Brain microvascular endothelial cell (primary cell): Measurements from ENCODE around the gene IFTAP.

Experiments used
- DNase-seq: peaks from one replicate; pipeline ENCODE4 v3.0.0-alpha.2; 2020
- H3K27ac ChIP-seq: fragments of 250-450 bp; sonication (Bioruptor Pico); 2 replicates; pipeline ENCODE4 v1.5.1; 2020; ENCODE audit warnings: mild to moderate bottlenecking, moderate library complexity
- H3K27me3 ChIP-seq: fragments of 250-450 bp; sonication (Bioruptor Pico); replicated peaks from 2 replicates; pipeline ENCODE4 v1.5.1; 2020; ENCODE audit warnings: mild to moderate bottlenecking
- H3K36me3 ChIP-seq: fragments of 250-450 bp; sonication (Bioruptor Pico); replicated peaks from 2 replicates; pipeline ENCODE4 v1.5.1; 2020; ENCODE audit warnings: mild to moderate bottlenecking
- H3K4me3 ChIP-seq: 2 replicates; pipeline ENCODE4 v1.5.1; 2011; ENCODE audit warnings: low read depth, mild to moderate bottlenecking, control low read depth, low read length, moderate library complexity
- CTCF ChIP-seq: IDR thresholded peaks from 2 replicates; pipeline ENCODE4 v1.5.1; 2011; ENCODE audit warnings: low read depth, mild to moderate bottlenecking, moderate library complexity, low read length, control low read depth, inconsistent platforms; ENCODE audit errors: missing control alignments
- in situ Hi-C: cut with HindIII; loops from 2 replicates; pipeline ENCODE4 v1.10.0; 2017; ENCODE audit warnings: low sequenced_read_pairs, low pct_ligation_motif_present

The IFTAP gene

GRCh38 chr11:36600180-36600579, 5.9 kb downstream of the IFTAP start:
- Histone ChIP-seq H3K27me3 (no peaks in the 10 kb centered on the region), H3K36me3 (no peaks in the 10 kb centered on the region), H3K4me3 (no peak overlapping the region), H3K27ac (no peak overlapping the region)
- TF ChIP-seq CTCF: no peak
- in situ Hi-C loops: no loop called here
- DNase-seq: no peak

- Histone ChIP-seq H3K36me3 (no peaks in the 10 kb centered on the region), H3K27ac (no peak overlapping the region), H3K27me3 (no peaks in the 10 kb centered on the region), H3K4me3 (no peak overlapping the region)
- no peak for TF ChIP-seq CTCF
- DNase-seq: no peak
- in situ Hi-C loops: no loop called here
Observed at GRCh38 chr11:36601155-36601554, 6.9 kb downstream of the IFTAP start.

GRCh38 chr11:36602135-36602534, 7.8 kb downstream of the IFTAP start:
- Histone ChIP-seq H3K36me3 (no peaks in the 10 kb centered on the region), H3K27me3 (no peaks in the 10 kb centered on the region), H3K4me3 (no peak overlapping the region), H3K27ac (no peak overlapping the region)
- no peak for DNase-seq
- in situ Hi-C loops: no loop called here
- TF ChIP-seq CTCF: no peak

GRCh38 chr11:36605221-36606216, 11.2 kb downstream of the IFTAP start:
- no peak for DNase-seq
- H3K4me3 ChIP-seq: no peak overlapping the region
- H3K27me3 ChIP-seq: no peaks in the 10 kb centered on the region
- H3K36me3 ChIP-seq: no peaks in the 10 kb centered on the region
- H3K27ac ChIP-seq: no peak overlapping the region
- in situ Hi-C loops: no loop called here
- no peak for TF ChIP-seq CTCF

GRCh38 chr11:36608491-36609199, 14.3 kb downstream of the IFTAP start:
- in situ Hi-C loops: no loop called here
- no peak for DNase-seq
- Histone ChIP-seq H3K27ac (no peak overlapping the region), H3K4me3 (no peak overlapping the region), H3K27me3 (no peaks in the 10 kb centered on the region), H3K36me3 (no peaks in the 10 kb centered on the region)
- no peak for TF ChIP-seq CTCF
